K562 (cell line): ENCODE data around the gene PLEKHA7. TPM values are rescaled to one million over a fixed set of nuclear protein-coding genes. Genes with fewer than 3 reads are reported as not detected.

ENCODE experiments used
- ATAC-seq: fragments of 200-7000 bp; cut with Tn5 transposase; 3 replicates; pipeline ENCODE4 v1.9.1; 2020; ENCODE audit warnings: moderate library complexity
- BruUV-seq: library from RNA; stranded (reverse); fragments of 400-500 nt; replicated peaks from 2 replicates; lab custom pipeline; 2021; lab: Mats Ljungman, UMichigan
- CTCF ChIA-PET: fragments of 300-600 bp; formaldehyde crosslinking; extraction: SDS; loops from one replicate; lab custom pipeline; 2021; ENCODE audit warnings: low intra/inter-chr PET ratio; lab: Yijun Ruan, JAX
- POLR2A ChIA-PET: fragments of 300-600, 350-650 bp; sonication (Branson Sonifier 250); formaldehyde crosslinking; extraction: SDS; loops from one replicate; lab custom pipeline; 2021; ENCODE audit warnings: antibody characterized with exemption, inconsistent platforms; lab: Yijun Ruan, JAX
- DNase-seq, 4 experiments: peaks; one replicate each; pipeline versions ENCODE4 v3.0.0 to v3.0.0-alpha.2; 2011 to 2018; ENCODE audit warnings: low spot score in 3 of 4, mixed read lengths in 3 of 4; ENCODE audit errors: extremely low read depth in 1 of 4
- FAIRE-seq: peaks from 2 replicates; lab custom pipeline; 2011; peaks lifted over from hg19 to GRCh38; lab: Jason Lieb, UNC
- H2AFZ ChIP-seq: 2 replicates; pipeline ENCODE4 v1.6.0; 2011; ENCODE audit warnings: low read depth, low read length, control low read depth, inconsistent platforms
- H3K27ac ChIP-seq: fragments of 200-600 bp; 3 replicates; pipeline ENCODE4 v1.8.0; 2011; ENCODE audit warnings: low read depth, mild to moderate bottlenecking, control low read depth, inconsistent platforms, low read length, moderate library complexity, mixed read lengths; ENCODE audit errors: extremely low read depth
- H3K27me3 ChIP-seq, 2 experiments: fragments of 300-600 bp in 1 of 2; 2 replicates in 1 of 2; 3 replicates in 1 of 2; pipeline versions ENCODE4 v1.6.0 to v1.8.0; 2011; ENCODE audit warnings: inconsistent platforms in 2 of 2, low read length in 2 of 2, mild to moderate bottlenecking in 1 of 2, mixed read lengths in 1 of 2, moderate library complexity in 1 of 2; ENCODE audit not compliant: control insufficient read depth in 2 of 2, insufficient read depth in 2 of 2
- H3K36me3 ChIP-seq: fragments of 300-600 bp; 3 replicates; pipeline ENCODE4 v1.8.0; 2011; ENCODE audit warnings: mild to moderate bottlenecking, low read length, inconsistent platforms; ENCODE audit not compliant: control insufficient read depth, insufficient read depth
- H3K4me1 ChIP-seq, 2 experiments: fragments of 200-600 bp in 1 of 2; replicated peaks in 1 of 2; 2 replicates in 1 of 2; 3 replicates in 1 of 2; pipeline versions ENCODE4 v1.5.1 to v1.8.0; 2011; ENCODE audit warnings: inconsistent platforms in 2 of 2, low read length in 2 of 2, mild to moderate bottlenecking in 1 of 2, mixed read lengths in 1 of 2, moderate library complexity in 1 of 2; ENCODE audit not compliant: control insufficient read depth in 2 of 2, insufficient read depth in 2 of 2
- H3K4me2 ChIP-seq: 2 replicates; pipeline ENCODE4 v1.6.1; 2011; ENCODE audit warnings: low read length, control low read depth, inconsistent platforms, mixed read lengths; ENCODE audit not compliant: insufficient read depth
- H3K4me3 ChIP-seq: fragments of 200-600 bp; sonication (generic), shearing (Covaris generic); 2 replicates; pipeline ENCODE4 v1.5.1; 2016; ENCODE audit warnings: control low read depth, inconsistent platforms
- H3K79me2 ChIP-seq: fragments of 200-600 bp; 3 replicates; pipeline ENCODE4 v1.8.0; 2011; ENCODE audit warnings: low read length, inconsistent platforms; ENCODE audit not compliant: control insufficient read depth, insufficient read depth
- H3K9ac ChIP-seq, 2 experiments: 2 replicates each; pipeline versions ENCODE4 v1.6.0 to v1.6.1; 2011; ENCODE audit warnings: low read depth in 2 of 2, low read length in 2 of 2, control low read depth in 1 of 2, inconsistent platforms in 1 of 2, mild to moderate bottlenecking in 1 of 2, mixed read lengths in 1 of 2; ENCODE audit not compliant: insufficient read depth in 1 of 2
- H3K9me1 ChIP-seq: one replicate; pipeline ENCODE4 v1.6.0; 2011; ENCODE audit warnings: inconsistent platforms, mild to moderate bottlenecking, low read length, moderate library complexity; ENCODE audit not compliant: control insufficient read depth, insufficient read depth
- H3K9me3 ChIP-seq: replicated peaks from 2 replicates; pipeline ENCODE4 v1.5.1; 2011; ENCODE audit warnings: low read depth, low read length, inconsistent platforms; ENCODE audit not compliant: control insufficient read depth, insufficient read depth
- H4K20me1 ChIP-seq: replicated peaks from 2 replicates; pipeline ENCODE4 v1.6.1; 2011; ENCODE audit warnings: low read length, inconsistent platforms, mixed read lengths; ENCODE audit not compliant: control insufficient read depth, insufficient read depth
- HLTF ChIP-seq: fragments of 450-650 bp; IDR thresholded peaks from 2 replicates; pipeline ENCODE4 v1.6.1; 2016
- NFE2 ChIP-seq: IDR thresholded peaks from 2 replicates; pipeline ENCODE4 v1.6.1; 2014; ENCODE audit warnings: antibody characterized with exemption, low read depth
- PRPF4 ChIP-seq: fragments of 200-400 bp; formaldehyde crosslinking; IDR thresholded peaks from one replicate; pipeline ENCODE4 v1.6.1; 2017; ENCODE audit warnings: low read length, low read depth, mild to moderate bottlenecking; ENCODE audit not compliant: insufficient read depth, poor library complexity, severe bottlenecking
- ZNF174 ChIP-seq: fragments of 250-450 bp; sonication (Bioruptor Pico); IDR thresholded peaks from 2 replicates; pipeline ENCODE4 v1.4.0; 2020; ENCODE audit warnings: mild to moderate bottlenecking
- WGBS: fragments of 100-300 bp; shearing (Covaris generic); methylation state at CpG from one replicate; pipeline ENCODE4 v1.1.6; 2016; ENCODE audit warnings: low coverage, mixed read lengths; ENCODE audit not compliant: insufficient coverage; ENCODE audit errors: missing lambda C conversion rate; 5-methylcytosine and 5-hydroxymethylcytosine counted together
- in situ Hi-C: fragments of 300-500 bp; cut with MboI; formaldehyde crosslinking; loops from 4 replicates; pipeline ENCODE4 v1.15.0; 2018; ENCODE audit warnings: inconsistent platforms, mixed read lengths
- intact Hi-C: fragments of 100-400 bp; cut with micrococcal nuclease; formaldehyde crosslinking; loops from 2 replicates; pipeline ENCODE4 v1.14.2; 2022
- polyA plus RNA-seq, 8 experiments: library from polyadenylated mRNA; depleted of rRNA in 4 of 8; stranded (reverse) in 5 of 8; unstranded in 3 of 8; fragments of >200 nt; fragmentation: Nextera tagmentation in 2 of 8; fragmentation: Illumina TruSeq in 1 of 8; extraction: Ambion mirVana in 2 of 8; extraction: Trizol in 1 of 8; gene quantifications; 2 replicates each; pipeline versions ENCODE4 v1.2.1 to v1.2.3, GENCODE V29; 2011 to 2014; ENCODE audit warnings: inconsistent platforms in 1 of 8, missing spikeins in 1 of 8
- total RNA-seq, 7 experiments: library from RNA; depleted of rRNA in 6 of 7; stranded (reverse); fragments of >200 nt in 6 of 7; fragmentation: Illumina TruSeq in 2 of 7; extraction: Trizol in 2 of 7; gene quantifications; 2 replicates each; pipeline versions ENCODE4 v1.2.1 to v1.2.3, GENCODE V29; 2011 to 2021; ENCODE audit warnings: low replicate concordance in 1 of 7

PLEKHA7 gene
- total and polyA plus RNA-seq, 9 of the 15 experiments (the other 6 are each of a cell fraction or from before 2014, with no cell fraction given), result 0.06 to 0.77 (median 0.20) TPM; not detected in 1

DNA sequence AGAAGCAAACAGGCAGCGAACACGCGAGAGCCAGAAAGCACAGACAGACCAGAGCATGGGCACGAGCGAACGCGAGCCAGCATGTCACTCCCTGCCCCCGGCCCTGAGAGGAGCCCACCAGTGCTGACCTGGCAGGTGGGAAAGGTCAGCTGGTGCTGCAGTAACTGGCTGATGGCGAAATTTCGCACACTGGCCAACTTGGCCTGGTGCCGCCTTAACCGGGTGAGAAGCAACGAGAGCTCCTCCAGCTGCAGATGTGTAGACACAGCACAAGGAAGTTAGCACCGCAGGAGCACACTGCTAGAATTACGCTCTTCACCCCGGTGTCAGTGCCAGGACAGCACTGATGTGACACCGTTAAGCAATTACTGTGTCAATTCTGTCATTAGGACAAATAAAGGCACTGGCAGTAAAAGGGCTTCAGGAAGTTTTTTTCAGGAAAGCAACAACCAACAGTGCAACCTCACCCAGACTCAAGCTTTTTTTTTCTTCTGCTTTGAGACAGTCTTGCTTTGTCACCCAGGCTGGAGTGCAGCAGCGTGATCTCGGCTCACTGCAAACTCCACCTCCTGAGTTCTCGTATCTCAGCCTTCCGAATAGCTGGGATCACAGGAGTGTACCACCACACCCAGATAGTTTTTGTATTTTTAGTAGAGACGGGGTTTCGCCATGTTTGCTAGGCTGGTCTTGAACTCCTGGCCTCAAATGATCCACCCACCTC lies 199.0 kb downstream of the PLEKHA7 start:
- no TSS peak for BruUV-seq
- DNase-seq (peak in 2 of 4 experiments; percentile 15 to 30), FAIRE-seq (peak; percentile 11), ATAC-seq (peak; percentile 72)
- H3K4me1 ChIP-seq, result peaks cover 5 to 11% of the 10 kb centered on the region in 2 experiments; a peak in 3 of 5 replicates
- no peak overlapping the region; the same call in 1 of the 2 replicates for H3K4me2 ChIP-seq
- in situ Hi-C loops (loop anchor here (5.0 kb wide), 1 partner anchor 247 kb away; no protein-coding TSS in a partner anchor), intact Hi-C loops (no loop called here)
- H3K27ac ChIP-seq, result no peak overlapping the region
- H3K79me2 ChIP-seq, result no peaks in the 10 kb centered on the region
- TF ChIP-seq PRPF4 (no peak), HLTF (no peak), ZNF174 (no peak), NFE2 (peak; percentile 42; the same call in 1 of the 2 replicates)
- peaks cover 45 to 76% of the 10 kb centered on the region in 2 experiments for H3K27me3 ChIP-seq
- H3K4me3 ChIP-seq, result no peak overlapping the region
- WGBS, result 3% methylated on average over 20 of the region's 23 CpGs
- H2AFZ ChIP-seq, result no peak overlapping the region
- no peaks in the 10 kb centered on the region for H3K9me3 ChIP-seq
- ChIA-PET POLR2A (interaction anchor here (0.6 to 1.4 kb wide), 4 partner anchors 9 to 67 kb away, joined by 3 to 4 read pairs (median 4); no protein-coding TSS in a partner anchor), CTCF (no interaction called here)
- peak overlapping the region in 1 of 2 experiments; percentile 65; a peak in 1 of 4 replicates for H3K9ac ChIP-seq
- H3K36me3 ChIP-seq, result no peaks in the 10 kb centered on the region
- no peaks in the 10 kb centered on the region for H4K20me1 ChIP-seq
- H3K9me1 ChIP-seq, result no peaks in the 10 kb centered on the region
